Osteoblast (primary cell): ENCODE data around the gene ETFA. TPM values are rescaled to one million over a fixed set of nuclear protein-coding genes. Genes with fewer than 3 reads are reported as not detected.

ENCODE experiments used
- DNase-seq: peaks from one replicate; pipeline ENCODE4 v3.0.0; 2011; ENCODE audit warnings: low spot score, mixed read lengths; ENCODE audit not compliant: insufficient read length; ENCODE audit errors: missing footprints
- H2AFZ ChIP-seq: 2 replicates; pipeline ENCODE4 v1.6.0; 2011; ENCODE audit warnings: mild to moderate bottlenecking, low read length
- H3K27ac ChIP-seq: 2 replicates; pipeline ENCODE4 v1.5.1; 2011; ENCODE audit warnings: mild to moderate bottlenecking, low read depth, low read length, moderate library complexity
- H3K27me3 ChIP-seq: 2 replicates; pipeline ENCODE4 v1.6.0; 2012; ENCODE audit warnings: mild to moderate bottlenecking, control low read depth, inconsistent platforms, low read length, moderate library complexity; ENCODE audit not compliant: insufficient read depth
- H3K36me3 ChIP-seq: 2 replicates; pipeline ENCODE4 v1.5.1; 2011; ENCODE audit warnings: mild to moderate bottlenecking, low read length, control low read depth, moderate library complexity; ENCODE audit not compliant: insufficient read depth
- H3K4me1 ChIP-seq: 2 replicates; pipeline ENCODE4 v1.5.1; 2011; ENCODE audit warnings: mild to moderate bottlenecking, low read length, control low read depth, moderate library complexity; ENCODE audit not compliant: insufficient read depth
- H3K4me2 ChIP-seq: 2 replicates; pipeline ENCODE4 v1.6.0; 2011; ENCODE audit warnings: mild to moderate bottlenecking, low read length; ENCODE audit not compliant: insufficient read depth
- H3K4me3 ChIP-seq: fragments of 200-600 bp; sonication (generic); 3 replicates; pipeline ENCODE4 v1.5.1; 2012; ENCODE audit warnings: mild to moderate bottlenecking, low read length, inconsistent platforms; ENCODE audit not compliant: insufficient read depth
- H3K79me2 ChIP-seq: 2 replicates; pipeline ENCODE4 v1.6.0; 2012; ENCODE audit warnings: mild to moderate bottlenecking, low read length, control low read depth, inconsistent platforms; ENCODE audit not compliant: insufficient read depth
- H3K9me3 ChIP-seq: 2 replicates; pipeline ENCODE4 v1.5.1; 2011; ENCODE audit warnings: low read depth, low read length, control low read depth
- H4K20me1 ChIP-seq: 2 replicates; pipeline ENCODE4 v1.6.0; 2012; ENCODE audit warnings: mild to moderate bottlenecking, low read length, control low read depth; ENCODE audit not compliant: insufficient read depth
- total RNA-seq: library from RNA; depleted of rRNA; stranded (reverse); fragments of >200 nt; gene quantifications from 2 replicates; pipeline ENCODE4 v1.2.3, GENCODE V29; 2012
- TF ChIP-seq, protein P1 (sequence below): IDR thresholded peaks from 2 replicates; pipeline ENCODE4 v1.5.1; 2011; ENCODE audit warnings: mild to moderate bottlenecking, low read depth, low read length, moderate library complexity; ENCODE audit errors: extremely low read depth

The ETFA gene
- total RNA-seq, 1 donor: 85.0 TPM

DNA sequence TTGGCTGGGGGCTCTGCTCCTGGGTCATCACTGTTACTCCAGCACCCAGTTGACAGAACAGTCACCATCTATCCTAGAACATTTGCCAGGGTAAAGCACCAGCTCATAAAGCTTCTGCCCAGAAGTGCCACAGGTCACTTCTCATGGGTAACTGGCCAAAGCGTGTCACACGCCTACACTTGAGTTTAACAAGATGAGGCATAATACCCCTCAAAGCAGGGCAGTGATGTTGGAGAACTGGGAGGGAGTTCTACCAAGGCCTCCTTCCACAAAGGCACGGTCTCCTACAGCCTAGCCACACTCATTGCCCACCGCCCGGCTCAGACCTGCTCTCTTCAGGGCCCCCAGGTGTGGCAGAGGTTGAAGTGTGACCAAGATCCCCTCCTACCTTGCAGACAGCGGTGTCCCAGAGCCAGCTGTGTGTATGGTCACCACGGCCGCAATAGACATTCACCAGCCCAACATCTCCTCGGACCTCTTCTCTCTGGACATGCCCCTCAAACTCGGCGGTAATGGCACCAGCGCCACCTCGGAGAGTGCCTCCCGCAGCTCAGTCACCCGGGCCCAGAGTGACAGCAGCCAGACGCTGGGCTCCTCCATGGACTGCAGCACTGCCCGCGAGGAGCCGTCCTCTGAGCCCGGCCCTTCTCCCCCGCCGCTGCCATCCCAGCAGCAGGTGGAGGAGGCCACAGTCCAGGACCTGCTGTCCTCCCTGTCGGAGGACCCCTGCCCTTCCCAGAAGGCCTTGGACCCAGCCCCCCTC is 107.7 kb downstream of the ETFA start:
- no peak overlapping the region for H3K27ac ChIP-seq

DNA sequence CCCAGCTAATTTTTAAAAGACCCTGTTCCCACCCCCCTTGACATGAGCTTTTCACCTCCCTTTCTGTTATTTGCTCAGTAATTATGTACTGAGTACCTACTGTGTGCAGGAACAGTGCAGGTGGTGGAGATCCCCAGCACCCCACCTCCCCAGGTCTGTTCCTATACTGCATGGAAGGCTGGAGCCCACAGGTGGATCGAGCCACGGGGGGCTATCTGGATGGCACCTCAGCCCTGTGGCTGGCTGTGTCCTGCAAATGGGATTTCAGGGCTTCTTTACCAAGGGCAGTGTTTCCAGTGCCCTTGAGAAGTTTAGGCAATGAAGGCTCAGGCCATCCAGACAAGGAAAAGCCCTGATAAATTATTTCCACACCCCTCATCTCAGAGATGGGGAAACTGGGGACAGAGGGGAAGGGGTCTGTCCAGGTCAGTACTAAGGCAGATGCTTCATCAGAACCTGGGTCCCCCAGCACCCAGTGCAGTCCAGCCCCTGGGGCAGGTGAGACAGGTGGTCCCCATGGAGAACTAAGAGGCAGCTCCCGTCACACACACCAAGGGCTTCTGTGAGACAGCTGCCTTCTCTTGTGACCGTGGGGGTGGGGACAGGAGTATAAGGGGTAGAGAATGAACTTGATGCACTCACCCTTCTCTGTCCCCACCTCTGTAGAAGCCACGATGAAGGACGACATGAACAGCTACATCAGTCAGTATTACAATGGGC is 109.6 kb downstream of the ETFA start:
- Histone ChIP-seq H3K79me2 (no peaks in the 10 kb centered on the region), H3K27ac (no peak overlapping the region), H4K20me1 (peaks cover 2% of the 10 kb centered on the region), H3K36me3 (no peaks in the 10 kb centered on the region), H3K4me3 (no peak overlapping the region), H3K27me3 (no peaks in the 10 kb centered on the region), H2AFZ (no peak overlapping the region), H3K4me1 (peaks cover 27% of the 10 kb centered on the region), H3K4me2 (no peak overlapping the region), H3K9me3 (no peaks in the 10 kb centered on the region)
- DNase-seq: no peak
- TF ChIP-seq, protein P1, sequence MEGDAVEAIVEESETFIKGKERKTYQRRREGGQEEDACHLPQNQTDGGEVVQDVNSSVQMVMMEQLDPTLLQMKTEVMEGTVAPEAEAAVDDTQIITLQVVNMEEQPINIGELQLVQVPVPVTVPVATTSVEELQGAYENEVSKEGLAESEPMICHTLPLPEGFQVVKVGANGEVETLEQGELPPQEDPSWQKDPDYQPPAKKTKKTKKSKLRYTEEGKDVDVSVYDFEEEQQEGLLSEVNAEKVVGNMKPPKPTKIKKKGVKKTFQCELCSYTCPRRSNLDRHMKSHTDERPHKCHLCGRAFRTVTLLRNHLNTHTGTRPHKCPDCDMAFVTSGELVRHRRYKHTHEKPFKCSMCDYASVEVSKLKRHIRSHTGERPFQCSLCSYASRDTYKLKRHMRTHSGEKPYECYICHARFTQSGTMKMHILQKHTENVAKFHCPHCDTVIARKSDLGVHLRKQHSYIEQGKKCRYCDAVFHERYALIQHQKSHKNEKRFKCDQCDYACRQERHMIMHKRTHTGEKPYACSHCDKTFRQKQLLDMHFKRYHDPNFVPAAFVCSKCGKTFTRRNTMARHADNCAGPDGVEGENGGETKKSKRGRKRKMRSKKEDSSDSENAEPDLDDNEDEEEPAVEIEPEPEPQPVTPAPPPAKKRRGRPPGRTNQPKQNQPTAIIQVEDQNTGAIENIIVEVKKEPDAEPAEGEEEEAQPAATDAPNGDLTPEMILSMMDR: no peak

More for the DNA sequence above, 107.7 kb downstream of the ETFA start:
- Histone ChIP-seq H3K27me3 (no peaks in the 10 kb centered on the region), H3K9me3 (no peaks in the 10 kb centered on the region), H3K4me2 (no peak overlapping the region), H3K79me2 (no peaks in the 10 kb centered on the region), H3K4me1 (peaks cover 10% of the 10 kb centered on the region), H2AFZ (no peak overlapping the region), H3K36me3 (no peaks in the 10 kb centered on the region), H3K4me3 (no peak overlapping the region), H4K20me1 (peaks cover 2% of the 10 kb centered on the region)
- TF ChIP-seq, protein P1: no peak
- DNase-seq: no peak

DNA sequence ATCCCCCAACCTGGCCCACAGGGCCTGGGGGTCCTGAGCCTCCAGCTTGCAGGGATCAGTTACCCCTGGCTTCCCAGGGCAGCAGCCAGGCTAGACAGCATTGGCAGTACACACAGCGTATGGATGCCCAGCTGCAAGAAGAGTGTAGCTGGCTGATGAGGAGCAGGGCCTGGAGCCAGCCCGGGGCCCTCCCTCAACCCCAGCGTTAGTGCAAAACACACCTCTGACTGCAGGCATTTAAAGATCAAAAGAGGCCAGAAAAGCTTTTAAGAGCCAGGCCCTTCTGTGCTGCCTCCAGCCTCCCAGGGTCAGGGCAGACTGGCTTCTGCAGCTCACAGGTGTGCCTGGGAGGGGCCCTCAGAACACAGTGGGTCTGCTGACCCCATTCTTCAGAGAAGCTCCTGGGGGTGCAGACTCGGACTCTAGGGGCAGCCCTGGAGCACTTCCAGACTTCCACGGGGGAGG is 110.6 kb downstream of the ETFA start:
- Histone ChIP-seq H3K9me3 (no peaks in the 10 kb centered on the region), H3K27ac (no peak overlapping the region), H3K4me3 (no peak overlapping the region), H2AFZ (no peak overlapping the region), H3K4me1 (peaks cover 36% of the 10 kb centered on the region), H4K20me1 (peaks cover under 1% of the 10 kb centered on the region), H3K36me3 (no peaks in the 10 kb centered on the region), H3K27me3 (no peaks in the 10 kb centered on the region), H3K79me2 (no peaks in the 10 kb centered on the region), H3K4me2 (no peak overlapping the region)
- no peak for DNase-seq
- TF ChIP-seq, protein P1: no peak

DNA sequence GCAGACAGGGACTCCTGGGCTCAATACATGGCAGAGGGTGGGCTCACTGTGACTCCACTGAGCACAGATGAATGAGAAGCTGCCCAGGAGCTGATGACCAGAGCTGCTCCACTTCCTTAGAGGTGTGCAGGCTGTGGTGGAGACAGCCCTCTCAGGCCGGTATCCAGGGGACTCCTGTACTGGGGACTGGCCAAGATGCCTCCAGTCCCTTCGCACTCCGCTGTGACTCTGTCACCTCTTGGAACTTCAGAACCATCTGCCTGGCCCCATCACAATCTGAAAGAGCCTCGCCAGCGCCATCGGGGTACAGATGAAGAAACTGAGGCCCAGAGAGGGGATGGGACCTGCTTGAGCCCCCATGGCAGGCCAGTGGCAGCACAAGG is 111.2 kb downstream of the ETFA start:
- Histone ChIP-seq H3K4me2 (no peak overlapping the region), H4K20me1 (no peaks in the 10 kb centered on the region), H3K36me3 (no peaks in the 10 kb centered on the region), H3K79me2 (no peaks in the 10 kb centered on the region), H3K4me1 (peaks cover 36% of the 10 kb centered on the region), H3K4me3 (no peak overlapping the region), H3K9me3 (no peaks in the 10 kb centered on the region), H2AFZ (no peak overlapping the region), H3K27me3 (no peaks in the 10 kb centered on the region), H3K27ac (no peak overlapping the region)
- DNase-seq: no peak
- TF ChIP-seq, protein P1: no peak
